AG04450 (cell line): ENCODE measurements around the gene FMO5. TPM values are rescaled to one million over a fixed set of nuclear protein-coding genes. Genes with fewer than 3 reads are reported as not detected.

Source experiments
- CTCF ChIA-PET: fragments of 300-600, 350-600 bp; formaldehyde crosslinking; extraction: SDS; loops from one replicate; lab custom pipeline; 2022; ENCODE audit warnings: antibody characterized with exemption, inconsistent platforms; lab: Charles Lee
- POLR2A ChIA-PET: fragments of 350-600 bp; formaldehyde crosslinking; extraction: SDS; loops from one replicate; lab custom pipeline; 2021; ENCODE audit warnings: antibody characterized with exemption, inconsistent platforms; lab: Yijun Ruan, JAX
- DNase-seq: peaks from one replicate; pipeline ENCODE4 v3.0.0-alpha.2; 2011; ENCODE audit warnings: low read depth, low spot score
- H3K27ac ChIP-seq: one replicate; pipeline ENCODE4 v1.5.1; 2012; ENCODE audit warnings: low read depth, low read length, control low read depth
- H3K27me3 ChIP-seq: one replicate; pipeline ENCODE4 v1.6.0; 2012; ENCODE audit warnings: low read length; ENCODE audit not compliant: control insufficient read depth, insufficient read depth
- H3K4me3 ChIP-seq: 2 replicates; pipeline ENCODE4 v1.5.1; 2011; ENCODE audit warnings: mild to moderate bottlenecking, low read depth, low read length, control low read depth
- H3K9me3 ChIP-seq: 2 replicates; pipeline ENCODE4 v1.5.1; 2012; ENCODE audit warnings: low read length; ENCODE audit not compliant: control insufficient read depth, insufficient read depth
- polyA plus RNA-seq: library from polyadenylated mRNA; depleted of rRNA; stranded (reverse); fragments of >200 nt; gene quantifications from 2 replicates; pipeline ENCODE4 v1.2.3, GENCODE V29; 2011
- TF ChIP-seq, protein P1 (sequence below): IDR thresholded peaks from 2 replicates; pipeline ENCODE4 v1.5.1; 2011; ENCODE audit warnings: low read depth, low read length, control low read depth, inconsistent platforms

Gene FMO5
- polyA plus RNA-seq, 1 experiment, result 0.98 TPM

DNA sequence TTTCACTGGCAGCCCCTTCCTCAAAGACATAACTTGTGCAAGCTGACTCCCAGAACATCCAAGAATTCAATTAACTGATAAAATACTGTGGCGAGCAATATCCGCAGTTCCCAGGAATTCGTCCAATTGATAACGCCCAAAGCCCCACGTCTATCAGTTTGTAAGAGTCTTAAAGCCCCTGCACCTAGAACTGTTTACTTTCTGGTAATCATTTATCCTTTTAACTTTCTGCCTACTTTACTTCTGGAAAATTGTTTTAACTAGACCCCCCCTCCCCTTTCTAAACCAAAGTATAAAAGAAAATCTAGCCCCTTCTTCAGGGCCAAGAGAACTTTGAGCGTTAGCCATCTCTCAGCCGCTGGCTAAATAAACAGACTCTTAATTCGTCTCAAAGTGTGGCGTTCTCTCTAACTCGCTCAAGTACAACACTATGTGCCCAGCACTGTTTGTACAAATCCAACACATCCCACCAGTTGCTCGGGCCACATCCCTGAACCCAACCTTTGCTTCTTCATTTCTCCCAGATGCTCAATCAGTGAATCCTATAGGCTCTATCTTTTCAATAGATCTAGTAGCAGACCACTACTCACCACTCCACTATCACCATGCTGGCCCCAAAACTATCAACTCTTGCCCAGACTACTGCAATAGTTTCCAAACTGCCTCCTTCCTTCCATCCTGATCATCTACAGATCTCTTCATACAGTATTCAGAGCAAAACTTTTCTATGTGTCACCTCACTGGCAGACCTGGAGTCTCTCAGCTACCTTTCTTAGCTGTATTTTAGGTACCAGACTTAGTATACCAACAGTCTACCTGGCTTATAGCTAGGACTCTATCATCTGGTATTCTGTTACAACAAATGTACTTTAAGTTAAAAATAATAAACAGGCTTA, 14.0 kb upstream of the FMO5 start:
- no peak for DNase-seq
- ChIA-PET CTCF (interaction anchor here (0.9 kb wide), 1 partner anchor 66 kb away, joined by 3 read pairs; no protein-coding TSS in a partner anchor), POLR2A (no interaction called here)
- Histone ChIP-seq H3K27me3 (peaks cover 3% of the 10 kb centered on the region), H3K4me3 (no peak overlapping the region), H3K27ac (no peak overlapping the region), H3K9me3 (peaks cover 11% of the 10 kb centered on the region)
- TF ChIP-seq, protein P1, sequence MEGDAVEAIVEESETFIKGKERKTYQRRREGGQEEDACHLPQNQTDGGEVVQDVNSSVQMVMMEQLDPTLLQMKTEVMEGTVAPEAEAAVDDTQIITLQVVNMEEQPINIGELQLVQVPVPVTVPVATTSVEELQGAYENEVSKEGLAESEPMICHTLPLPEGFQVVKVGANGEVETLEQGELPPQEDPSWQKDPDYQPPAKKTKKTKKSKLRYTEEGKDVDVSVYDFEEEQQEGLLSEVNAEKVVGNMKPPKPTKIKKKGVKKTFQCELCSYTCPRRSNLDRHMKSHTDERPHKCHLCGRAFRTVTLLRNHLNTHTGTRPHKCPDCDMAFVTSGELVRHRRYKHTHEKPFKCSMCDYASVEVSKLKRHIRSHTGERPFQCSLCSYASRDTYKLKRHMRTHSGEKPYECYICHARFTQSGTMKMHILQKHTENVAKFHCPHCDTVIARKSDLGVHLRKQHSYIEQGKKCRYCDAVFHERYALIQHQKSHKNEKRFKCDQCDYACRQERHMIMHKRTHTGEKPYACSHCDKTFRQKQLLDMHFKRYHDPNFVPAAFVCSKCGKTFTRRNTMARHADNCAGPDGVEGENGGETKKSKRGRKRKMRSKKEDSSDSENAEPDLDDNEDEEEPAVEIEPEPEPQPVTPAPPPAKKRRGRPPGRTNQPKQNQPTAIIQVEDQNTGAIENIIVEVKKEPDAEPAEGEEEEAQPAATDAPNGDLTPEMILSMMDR, result no peak

GRCh38 chr1:147238053-147238902, 13.1 kb upstream of the FMO5 start:
- CTCF ChIA-PET, result no interaction called here

GRCh38 chr1:147236959-147237791, 12.0 kb upstream of the FMO5 start:
- CTCF ChIA-PET, result interaction anchor here (1.2 kb wide), 1 partner anchor 64 kb away, joined by 5 read pairs; no protein-coding TSS in a partner anchor
- Histone ChIP-seq H3K9me3 (peaks cover 11% of the 10 kb centered on the region), H3K27ac (no peak overlapping the region), H3K27me3 (peaks cover 3% of the 10 kb centered on the region), H3K4me3 (no peak overlapping the region)
- no peak for DNase-seq
- POLR2A ChIA-PET, result no interaction called here
- TF ChIP-seq, protein P1, result no peak

More at GRCh38 chr1:147238053-147238902, 13.1 kb upstream of the FMO5 start:
- POLR2A ChIA-PET, result no interaction called here
- TF ChIP-seq, protein P1, result no peak
- no peak overlapping the region for H3K27ac ChIP-seq
- peaks cover 11% of the 10 kb centered on the region for H3K9me3 ChIP-seq
- H3K27me3 ChIP-seq, result peaks cover 3% of the 10 kb centered on the region
- no peak for DNase-seq
- no peak overlapping the region for H3K4me3 ChIP-seq

DNA sequence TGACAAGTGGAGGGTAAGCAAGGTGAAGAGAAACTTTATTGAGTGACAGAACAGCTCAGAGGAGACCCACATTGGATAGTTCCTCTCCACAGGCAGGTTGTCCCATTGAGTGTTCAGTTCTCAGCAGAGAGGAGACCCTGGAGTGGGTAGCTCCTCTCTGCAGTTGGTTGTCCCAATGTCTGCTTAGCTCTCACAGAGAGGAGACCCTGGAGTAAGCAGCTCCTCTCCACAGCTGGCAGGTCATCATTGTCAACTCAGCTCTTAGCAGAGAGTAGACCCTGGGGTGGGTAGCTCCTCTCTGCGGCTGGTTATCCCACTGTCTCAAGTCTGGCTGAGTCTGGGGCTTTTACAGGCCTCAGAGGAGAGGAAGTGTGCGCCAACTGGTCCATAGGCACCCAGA, 11.3 kb upstream of the FMO5 start:
- peaks cover 11% of the 10 kb centered on the region for H3K9me3 ChIP-seq
- ChIA-PET POLR2A (no interaction called here), CTCF (interaction anchor here (1.2 kb wide), 1 partner anchor 63 kb away, joined by 5 read pairs; no protein-coding TSS in a partner anchor)

More for the DNA sequence above, 11.3 kb upstream of the FMO5 start:
- DNase-seq, result no peak
- TF ChIP-seq, protein P1, result no peak
- Histone ChIP-seq H3K4me3 (no peak overlapping the region), H3K27ac (no peak overlapping the region), H3K27me3 (peaks cover 3% of the 10 kb centered on the region)
